LNCaP clone FGC (cell line): ENCODE measurements around the gene PPP2R3B.

Experiments used
- DNase-seq: peaks from one replicate; pipeline ENCODE4 v3.0.0-alpha.2; 2011; ENCODE audit warnings: low read depth
- H3K4me3 ChIP-seq: 2 replicates; pipeline ENCODE4 v1.5.1; 2011; ENCODE audit warnings: mild to moderate bottlenecking, low read depth, low read length, control low read depth
- CTCF ChIP-seq: IDR thresholded peaks from 2 replicates; pipeline ENCODE4 v1.5.1; 2012; ENCODE audit warnings: mild to moderate bottlenecking; ENCODE audit not compliant: control insufficient read depth, insufficient read depth; ENCODE audit errors: extremely low read depth

Gene PPP2R3B

GRCh38 chrX:346034-346813 is 40.5 kb downstream of the PPP2R3B start:
- DNase-seq, result no peak
- H3K4me3 ChIP-seq, result no peak overlapping the region
- TF ChIP-seq CTCF, result no peak

GRCh38 chrX:345020-345925 is 41.4 kb downstream of the PPP2R3B start:
- no peak overlapping the region for H3K4me3 ChIP-seq
- no peak for TF ChIP-seq CTCF
- no peak for DNase-seq

- H3K4me3 ChIP-seq, result no peak overlapping the region
- no peak for DNase-seq
- no peak for TF ChIP-seq CTCF
Observed at GRCh38 chrX:344371-344901, 42.3 kb downstream of the PPP2R3B start.

GRCh38 chrX:341541-342101 is 45.1 kb downstream of the PPP2R3B start:
- H3K4me3 ChIP-seq, result no peak overlapping the region
- no peak for DNase-seq
- TF ChIP-seq CTCF, result no peak

GRCh38 chrX:340641-341423 is 45.9 kb downstream of the PPP2R3B start:
- no peak for TF ChIP-seq CTCF
- no peak for DNase-seq
- no peak overlapping the region for H3K4me3 ChIP-seq

- no peak for DNase-seq
- no peak for TF ChIP-seq CTCF
- H3K4me3 ChIP-seq, result no peak overlapping the region
Observed at GRCh38 chrX:340121-340520, 46.6 kb downstream of the PPP2R3B start.
